ENCODE measurements around the gene UBTD1. TPM values are rescaled to one million over a fixed set of nuclear protein-coding genes. Genes with fewer than 3 reads are reported as not detected.

Gene UBTD1
- total RNA-seq, 1 donor from 2014 or later = 0.91 TPM

DNA sequence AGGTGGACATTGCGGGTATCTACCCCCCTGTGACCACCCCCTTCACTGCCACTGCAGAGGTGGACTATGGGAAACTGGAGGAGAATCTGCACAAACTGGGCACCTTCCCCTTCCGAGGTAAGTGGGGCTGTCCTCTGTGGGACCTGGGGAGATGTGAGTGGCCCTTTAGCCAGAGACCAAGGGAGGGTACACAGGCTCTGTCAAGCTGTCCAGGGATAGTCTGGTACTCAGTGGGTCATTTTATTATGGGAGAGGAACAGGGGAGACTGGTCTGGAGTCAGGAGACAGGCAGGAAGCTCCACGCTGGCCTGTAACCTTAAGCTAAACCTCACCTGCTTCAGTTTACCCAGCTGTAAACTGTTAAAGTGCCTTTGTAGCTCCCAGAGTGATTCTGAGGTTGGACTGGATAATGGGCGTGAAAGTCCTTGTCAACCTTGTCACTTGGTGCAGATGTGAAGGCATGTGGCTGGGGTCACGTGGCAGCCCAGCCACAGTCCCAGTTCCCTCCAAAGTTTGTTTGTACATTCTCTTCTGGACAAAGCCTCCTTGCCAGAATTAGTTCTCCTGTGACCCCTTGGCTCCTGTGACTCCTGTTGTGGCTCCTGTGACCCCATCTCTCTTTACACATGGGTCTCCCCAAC is 86.2 kb downstream of the UBTD1 start:
- Mint-ChIP-seq H3K36me3 (ENCODE audit: low read depth) (no peaks in the 10 kb centered on the region), H3K9me3 (no peaks in the 10 kb centered on the region), H3K4me1 (no peaks in the 10 kb centered on the region), H3K4me3 (no peak overlapping the region), H3K27ac (no peak overlapping the region), H3K27me3 (no peaks in the 10 kb centered on the region)
- POLR2A ChIA-PET = no interaction called here
- intact Hi-C loops (cut with micrococcal nuclease) = no loop called here
- TF ChIP-seq, protein P1, sequence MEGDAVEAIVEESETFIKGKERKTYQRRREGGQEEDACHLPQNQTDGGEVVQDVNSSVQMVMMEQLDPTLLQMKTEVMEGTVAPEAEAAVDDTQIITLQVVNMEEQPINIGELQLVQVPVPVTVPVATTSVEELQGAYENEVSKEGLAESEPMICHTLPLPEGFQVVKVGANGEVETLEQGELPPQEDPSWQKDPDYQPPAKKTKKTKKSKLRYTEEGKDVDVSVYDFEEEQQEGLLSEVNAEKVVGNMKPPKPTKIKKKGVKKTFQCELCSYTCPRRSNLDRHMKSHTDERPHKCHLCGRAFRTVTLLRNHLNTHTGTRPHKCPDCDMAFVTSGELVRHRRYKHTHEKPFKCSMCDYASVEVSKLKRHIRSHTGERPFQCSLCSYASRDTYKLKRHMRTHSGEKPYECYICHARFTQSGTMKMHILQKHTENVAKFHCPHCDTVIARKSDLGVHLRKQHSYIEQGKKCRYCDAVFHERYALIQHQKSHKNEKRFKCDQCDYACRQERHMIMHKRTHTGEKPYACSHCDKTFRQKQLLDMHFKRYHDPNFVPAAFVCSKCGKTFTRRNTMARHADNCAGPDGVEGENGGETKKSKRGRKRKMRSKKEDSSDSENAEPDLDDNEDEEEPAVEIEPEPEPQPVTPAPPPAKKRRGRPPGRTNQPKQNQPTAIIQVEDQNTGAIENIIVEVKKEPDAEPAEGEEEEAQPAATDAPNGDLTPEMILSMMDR (IDR thresholded peaks at IDR 0.05) = no peak
- CTCF ChIA-PET = interaction anchor here (2.1 kb wide), 1 partner anchor 13 kb away, joined by 9 read pairs; no protein-coding TSS in a partner anchor
- ATAC-seq (ENCODE audit: low read depth) (no peak), DNase-seq (no peak)

GRCh38 chr10:97585439-97585811 is 86.7 kb downstream of the UBTD1 start:
- no peak overlapping the region for H3K4me3 Mint-ChIP-seq
- no peak for ATAC-seq (ENCODE audit: low read depth)

DNA sequence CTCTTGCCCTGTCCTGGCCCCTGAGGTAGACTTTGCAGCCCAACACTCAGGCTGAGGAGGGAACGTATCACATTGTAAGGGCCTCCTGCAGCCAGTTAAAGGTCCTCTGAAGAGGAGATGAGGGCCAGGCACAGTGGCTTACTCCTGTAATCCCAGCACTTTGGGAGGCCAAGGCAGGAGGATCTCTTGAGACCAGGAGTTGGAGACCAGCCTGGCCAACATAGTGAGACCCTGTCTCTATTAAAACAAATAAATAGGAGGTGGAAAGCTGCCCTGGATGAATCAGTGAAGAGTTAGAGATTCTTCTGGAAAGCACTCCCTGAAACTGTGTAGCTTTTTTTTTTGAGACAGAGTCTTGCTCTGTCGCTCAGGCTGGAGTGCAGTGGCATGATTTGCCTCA is 88.5 kb downstream of the UBTD1 start:
- Mint-ChIP-seq H3K9me3 (no peaks in the 10 kb centered on the region), H3K4me3 (no peak overlapping the region), H3K4me1 (no peaks in the 10 kb centered on the region), H3K36me3 (ENCODE audit: low read depth) (no peaks in the 10 kb centered on the region), H3K27ac (no peak overlapping the region), H3K27me3 (no peaks in the 10 kb centered on the region)
- POLR2A ChIA-PET = interaction anchor here (0.6 kb wide), 1 partner anchor 163 kb away, joined by 3 read pairs; no protein-coding TSS in a partner anchor
- no peak for ATAC-seq (ENCODE audit: low read depth)
- TF ChIP-seq, protein P1 (IDR thresholded peaks at IDR 0.05) = no peak
- DNase-seq = no peak
- intact Hi-C loops (cut with micrococcal nuclease) = no loop called here
- CTCF ChIA-PET = no interaction called here

More at GRCh38 chr10:97585439-97585811, 86.7 kb downstream of the UBTD1 start:
- no peak for DNase-seq
- H3K4me1 Mint-ChIP-seq = no peaks in the 10 kb centered on the region
- ChIA-PET CTCF (interaction anchor here (2.1 kb wide), 1 partner anchor 14 kb away, joined by 9 read pairs; no protein-coding TSS in a partner anchor), POLR2A (no interaction called here)
- TF ChIP-seq, protein P1 (IDR thresholded peaks at IDR 0.05) = no peak
- intact Hi-C loops (cut with micrococcal nuclease) = no loop called here
- H3K27me3 Mint-ChIP-seq = no peaks in the 10 kb centered on the region
- no peaks in the 10 kb centered on the region for H3K36me3 Mint-ChIP-seq (ENCODE audit: low read depth)
- no peaks in the 10 kb centered on the region for H3K9me3 Mint-ChIP-seq
- H3K27ac Mint-ChIP-seq = no peak overlapping the region

- ChIA-PET POLR2A (interaction anchor here (0.7 kb wide), 1 partner anchor 279 kb away, joined by 4 read pairs; no protein-coding TSS in a partner anchor), CTCF (no interaction called here)
- intact Hi-C loops (cut with micrococcal nuclease) = no loop called here
- no peaks in the 10 kb centered on the region for H3K9me3 Mint-ChIP-seq
- no peak within 1 kb of the TSS for H3K27ac Mint-ChIP-seq
- ATAC-seq (ENCODE audit: low read depth) = no peak
- DNase-seq = no peak
- H3K36me3 Mint-ChIP-seq (ENCODE audit: low read depth) = no peaks in the 10 kb centered on the region
- H3K4me1 Mint-ChIP-seq = no peaks in the 10 kb centered on the region
- H3K27me3 Mint-ChIP-seq = no peaks in the 10 kb centered on the region
- TF ChIP-seq, protein P1 (IDR thresholded peaks at IDR 0.05) = no peak
- no peak within 1 kb of the TSS for H3K4me3 Mint-ChIP-seq
Observed at GRCh38 chr10:97589479-97589878, 90.8 kb downstream of the UBTD1 start, which contains the start of gene C10orf62. Gene C10orf62 (plus strand): TSS chr10:97589721. CDS start chr10:97589898, 177 bp downstream.

DNA sequence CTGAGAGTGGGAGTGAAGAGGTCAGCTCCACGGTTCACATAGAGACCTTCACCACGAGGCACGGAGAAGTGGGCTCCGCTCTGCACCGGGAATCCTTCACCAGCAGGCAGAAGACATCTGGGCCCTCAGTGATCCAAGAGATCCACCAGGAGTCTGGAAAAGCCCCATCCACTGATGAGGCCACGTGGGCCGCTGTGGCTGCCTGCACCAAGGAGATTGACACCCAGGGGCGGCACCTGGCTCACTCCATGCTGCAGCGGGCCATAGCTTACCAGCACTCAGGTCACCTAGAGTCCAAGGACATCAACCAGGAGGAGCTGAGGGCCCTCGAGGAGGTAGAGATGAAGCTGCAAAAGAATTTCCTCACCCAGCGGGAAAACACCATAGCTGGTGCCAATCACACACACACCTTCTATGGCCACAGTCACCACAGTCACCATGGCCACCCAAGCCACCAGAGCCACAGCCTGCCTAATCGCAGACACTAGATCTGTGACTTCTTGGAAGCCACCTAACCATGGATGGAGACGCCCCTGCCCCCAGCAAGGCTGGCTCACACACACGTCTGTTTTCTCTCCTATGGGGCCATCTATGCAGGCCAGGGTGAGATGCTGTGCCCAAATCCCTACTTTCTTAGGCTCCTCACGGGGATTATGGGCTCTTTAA is 91.5 kb downstream of the UBTD1 start:
- Mint-ChIP-seq H3K4me1 (no peaks in the 10 kb centered on the region), H3K27ac (no peak overlapping the region), H3K36me3 (ENCODE audit: low read depth) (no peaks in the 10 kb centered on the region), H3K4me3 (no peak overlapping the region), H3K27me3 (no peaks in the 10 kb centered on the region), H3K9me3 (no peaks in the 10 kb centered on the region)
- ChIA-PET CTCF (interaction anchor here (1.0 kb wide), 1 partner anchor 141 kb away, joined by 3 read pairs; no protein-coding TSS in a partner anchor), POLR2A (interaction anchor here (0.7 kb wide), 1 partner anchor 280 kb away, joined by 4 read pairs; no protein-coding TSS in a partner anchor)
- TF ChIP-seq, protein P1 (IDR thresholded peaks at IDR 0.05) = no peak
- DNase-seq = no peak
- intact Hi-C loops (cut with micrococcal nuclease) = no loop called here
- ATAC-seq (ENCODE audit: low read depth) = no peak

Data from activated B cell treated with CpG ODN at 0.5 μM for 24 hours (primary cell).